ENCODE results near the gene PLEKHA8. TPM values are rescaled to one million over a fixed set of nuclear protein-coding genes. Genes with fewer than 3 reads are reported as not detected.

The PLEKHA8 gene
- total RNA-seq, 2 donors from 2014 or later, result 5.5 to 12.0 TPM

- no peak overlapping the region for H3K27ac ChIP-seq
- no peaks in the 10 kb centered on the region for H3K36me3 ChIP-seq
- intact Hi-C loops (cut with DNase I), result no loop called here
- TF ChIP-seq, protein P1, sequence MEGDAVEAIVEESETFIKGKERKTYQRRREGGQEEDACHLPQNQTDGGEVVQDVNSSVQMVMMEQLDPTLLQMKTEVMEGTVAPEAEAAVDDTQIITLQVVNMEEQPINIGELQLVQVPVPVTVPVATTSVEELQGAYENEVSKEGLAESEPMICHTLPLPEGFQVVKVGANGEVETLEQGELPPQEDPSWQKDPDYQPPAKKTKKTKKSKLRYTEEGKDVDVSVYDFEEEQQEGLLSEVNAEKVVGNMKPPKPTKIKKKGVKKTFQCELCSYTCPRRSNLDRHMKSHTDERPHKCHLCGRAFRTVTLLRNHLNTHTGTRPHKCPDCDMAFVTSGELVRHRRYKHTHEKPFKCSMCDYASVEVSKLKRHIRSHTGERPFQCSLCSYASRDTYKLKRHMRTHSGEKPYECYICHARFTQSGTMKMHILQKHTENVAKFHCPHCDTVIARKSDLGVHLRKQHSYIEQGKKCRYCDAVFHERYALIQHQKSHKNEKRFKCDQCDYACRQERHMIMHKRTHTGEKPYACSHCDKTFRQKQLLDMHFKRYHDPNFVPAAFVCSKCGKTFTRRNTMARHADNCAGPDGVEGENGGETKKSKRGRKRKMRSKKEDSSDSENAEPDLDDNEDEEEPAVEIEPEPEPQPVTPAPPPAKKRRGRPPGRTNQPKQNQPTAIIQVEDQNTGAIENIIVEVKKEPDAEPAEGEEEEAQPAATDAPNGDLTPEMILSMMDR (IDR thresholded peaks at IDR 0.05), result no peak
- no peak for TF ChIP-seq POLR2AphosphoS5 (IDR thresholded peaks at IDR 0.05)
- TF ChIP-seq POLR2A (IDR thresholded peaks at IDR 0.05), result no peak
- no peaks in the 10 kb centered on the region for H3K9me3 ChIP-seq
- H3K4me1 ChIP-seq (replicated peaks), result no peaks in the 10 kb centered on the region
- no peak for DNase-seq (ENCODE audit: low spot score)
- H3K27me3 ChIP-seq (replicated peaks; ENCODE audit: insufficient read depth), result no peaks in the 10 kb centered on the region
- no peak overlapping the region for H3K4me3 ChIP-seq
Observed at GRCh38 chr7:30087371-30087770, 59.2 kb downstream of the PLEKHA8 start.

DNA sequence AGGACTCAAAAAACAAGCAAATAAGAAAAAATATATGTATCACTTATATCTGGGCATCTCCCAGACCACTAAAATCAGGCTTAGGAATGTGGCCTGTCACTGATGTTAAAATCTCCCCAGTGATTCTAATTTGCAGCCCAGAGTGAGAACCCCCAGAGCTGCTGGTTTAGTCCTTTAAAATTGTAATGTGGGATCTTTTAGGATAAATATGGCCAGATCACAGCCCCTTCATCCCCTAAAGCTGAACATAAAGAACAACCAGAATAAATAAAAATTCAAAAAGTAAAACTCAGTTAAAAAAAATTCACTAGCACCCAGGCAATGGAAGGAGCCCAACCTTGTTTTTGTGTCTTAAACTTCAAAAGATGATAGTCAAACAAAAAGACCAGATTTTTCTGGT, 60.1 kb downstream of the PLEKHA8 start:
- DNase-seq (ENCODE audit: low spot score), result no peak
- intact Hi-C loops (cut with DNase I), result no loop called here
- Histone ChIP-seq H3K36me3 (no peaks in the 10 kb centered on the region), H3K27me3 (replicated peaks; ENCODE audit: insufficient read depth) (no peaks in the 10 kb centered on the region), H3K4me1 (replicated peaks) (no peaks in the 10 kb centered on the region), H3K9me3 (no peaks in the 10 kb centered on the region), H3K4me3 (no peak overlapping the region), H3K27ac (no peak overlapping the region)
- TF ChIP-seq POLR2A (IDR thresholded peaks at IDR 0.05), result no peak
- TF ChIP-seq POLR2AphosphoS5 (IDR thresholded peaks at IDR 0.05), result no peak
- TF ChIP-seq, protein P1 (IDR thresholded peaks at IDR 0.05), result no peak

GRCh38 chr7:30090111-30090510, 61.9 kb downstream of the PLEKHA8 start:
- Histone ChIP-seq H3K9me3 (no peaks in the 10 kb centered on the region), H3K4me1 (replicated peaks) (no peaks in the 10 kb centered on the region), H3K4me3 (no peak overlapping the region), H3K36me3 (no peaks in the 10 kb centered on the region), H3K27ac (no peak overlapping the region), H3K27me3 (replicated peaks; ENCODE audit: insufficient read depth) (no peaks in the 10 kb centered on the region)
- TF ChIP-seq POLR2A (IDR thresholded peaks at IDR 0.05) (no peak), POLR2AphosphoS5 (IDR thresholded peaks at IDR 0.05) (no peak)
- TF ChIP-seq, protein P1 (IDR thresholded peaks at IDR 0.05), result no peak
- no peak for DNase-seq (ENCODE audit: low spot score)
- intact Hi-C loops (cut with DNase I), result no loop called here
- 80% methylated on average over 3 of the region's 3 CpGs for WGBS

DNA sequence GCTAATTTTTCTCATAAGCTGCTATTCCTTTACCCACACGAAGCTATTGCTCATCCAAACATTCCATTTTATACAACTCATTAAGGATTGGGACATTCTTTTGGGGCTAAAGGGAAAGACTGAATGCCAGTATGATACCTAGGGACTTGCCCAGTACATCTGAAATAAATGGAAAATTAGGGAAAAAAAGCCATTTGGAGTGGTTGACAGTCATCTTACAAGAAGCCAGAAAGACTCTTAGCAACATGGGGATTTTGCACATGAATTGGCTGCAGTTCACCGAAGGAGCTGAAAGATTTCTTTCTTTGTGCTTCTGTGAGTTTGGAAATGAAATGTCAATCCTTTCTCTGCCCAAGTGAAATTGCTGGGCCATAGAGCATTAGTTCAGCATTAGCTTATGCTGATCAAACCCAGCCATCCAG, 63.3 kb downstream of the PLEKHA8 start:
- WGBS, result 68% methylated on average over 2 of the region's 2 CpGs
- H3K4me1 ChIP-seq (replicated peaks), result no peaks in the 10 kb centered on the region
- H3K36me3 ChIP-seq, result no peaks in the 10 kb centered on the region
- DNase-seq (ENCODE audit: low spot score), result no peak
- H3K9me3 ChIP-seq, result no peaks in the 10 kb centered on the region
- H3K27me3 ChIP-seq (replicated peaks; ENCODE audit: insufficient read depth), result no peaks in the 10 kb centered on the region
- intact Hi-C loops (cut with DNase I), result no loop called here
- H3K27ac ChIP-seq, result no peak overlapping the region
- H3K4me3 ChIP-seq, result no peak overlapping the region
- TF ChIP-seq, protein P1 (IDR thresholded peaks at IDR 0.05), result no peak
- TF ChIP-seq POLR2AphosphoS5 (IDR thresholded peaks at IDR 0.05), result no peak
- no peak for TF ChIP-seq POLR2A (IDR thresholded peaks at IDR 0.05)

DNA sequence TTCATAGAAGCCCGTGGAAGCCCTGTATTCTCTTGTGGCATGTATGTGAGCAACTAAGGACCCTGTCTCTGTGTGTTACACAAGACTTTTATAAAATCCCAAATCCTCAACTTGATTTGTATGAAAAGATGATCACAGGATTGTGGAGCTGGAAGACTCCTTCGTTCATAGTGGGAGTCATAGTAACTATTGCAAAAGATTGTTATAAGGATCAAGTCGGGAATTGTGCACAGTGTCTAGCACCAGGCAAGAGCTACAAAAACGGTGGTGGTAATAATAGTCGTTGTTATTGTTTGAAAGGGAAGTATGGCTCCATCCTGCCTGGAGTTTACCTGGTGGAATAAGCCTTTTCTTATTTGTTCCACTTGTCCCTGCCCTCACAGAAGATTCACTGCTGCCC, 63.8 kb downstream of the PLEKHA8 start:
- intact Hi-C loops (cut with DNase I), result no loop called here
- no peaks in the 10 kb centered on the region for H3K36me3 ChIP-seq
- DNase-seq (ENCODE audit: low spot score), result no peak
- no peaks in the 10 kb centered on the region for H3K27me3 ChIP-seq (replicated peaks; ENCODE audit: insufficient read depth)
- 95% methylated on average over 5 of the region's 5 CpGs for WGBS
- H3K27ac ChIP-seq, result no peak overlapping the region
- TF ChIP-seq, protein P1 (IDR thresholded peaks at IDR 0.05), result no peak
- TF ChIP-seq POLR2AphosphoS5 (IDR thresholded peaks at IDR 0.05) (no peak), POLR2A (IDR thresholded peaks at IDR 0.05) (no peak)
- no peaks in the 10 kb centered on the region for H3K4me1 ChIP-seq (replicated peaks)
- H3K9me3 ChIP-seq, result no peaks in the 10 kb centered on the region
- no peak overlapping the region for H3K4me3 ChIP-seq
